GM21717 (cell line): ENCODE data around the gene HBA2.
"Not testable (repeated sequence)": the region's sequence is repeated elsewhere in the genome, so short reads cannot be mapped to it uniquely, and the experiment has no call there.

ENCODE experiments used
- ATAC-seq: cut with Tn5 transposase; IDR thresholded peaks from one replicate; pipeline ENCODE4 v1.9.1; 2021; ENCODE audit warnings: mild to moderate bottlenecking, moderate library complexity; ENCODE audit not compliant: unreplicated experiment

HBA2 gene

DNA sequence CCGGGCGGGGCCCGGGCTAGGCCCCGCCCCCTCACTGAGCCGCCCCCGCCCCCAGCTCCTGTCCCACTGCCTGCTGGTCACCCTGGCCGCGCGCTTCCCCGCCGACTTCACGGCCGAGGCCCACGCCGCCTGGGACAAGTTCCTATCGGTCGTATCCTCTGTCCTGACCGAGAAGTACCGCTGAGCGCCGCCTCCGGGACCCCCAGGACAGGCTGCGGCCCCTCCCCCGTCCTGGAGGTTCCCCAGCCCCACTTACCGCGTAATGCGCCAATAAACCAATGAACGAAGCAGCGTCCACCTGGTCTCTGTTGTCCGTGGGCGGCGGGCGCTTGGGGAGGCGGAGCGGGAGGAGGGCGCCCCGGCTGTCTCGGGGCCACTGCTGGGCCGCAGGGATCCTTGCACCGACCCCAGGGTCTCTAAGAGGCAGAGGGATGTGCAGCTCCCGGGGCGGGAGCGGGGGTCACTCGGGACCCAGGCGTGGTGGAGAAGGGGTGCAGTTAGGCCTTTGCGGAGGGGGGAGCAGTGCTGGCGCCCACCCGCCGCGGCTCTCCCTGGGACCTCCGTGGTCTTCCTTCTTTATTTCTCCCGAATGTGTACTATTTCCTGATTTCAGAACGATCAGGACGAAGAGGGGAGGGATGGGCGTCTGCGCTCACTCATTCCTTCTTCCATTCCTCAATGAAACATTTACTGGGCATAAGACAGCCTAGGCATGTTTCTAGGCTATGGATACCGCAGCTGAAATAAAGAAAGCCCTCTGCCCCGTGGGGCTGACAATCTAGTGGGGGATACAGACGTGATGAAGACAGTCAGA, 18.3 kb upstream of the HBA2 start:
- no peak for ATAC-seq

DNA sequence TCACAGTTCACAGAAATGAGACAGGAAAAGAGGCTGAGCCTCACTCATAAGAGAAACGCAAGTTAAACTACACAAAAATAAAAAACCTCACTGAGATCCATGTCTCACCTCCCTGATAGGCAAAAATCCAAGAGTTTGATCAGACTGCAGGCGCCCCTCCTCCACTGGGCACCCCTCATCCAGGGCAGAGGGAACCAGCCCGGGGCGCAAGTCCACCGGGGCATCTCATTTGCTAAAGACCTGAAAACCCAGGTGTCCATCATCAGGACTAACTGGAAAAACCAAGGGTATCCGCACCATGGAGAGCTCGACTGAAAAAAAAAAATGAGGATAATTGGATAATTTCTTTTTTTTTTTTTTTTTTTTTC, 17.7 kb upstream of the HBA2 start:
- no peak for ATAC-seq

DNA sequence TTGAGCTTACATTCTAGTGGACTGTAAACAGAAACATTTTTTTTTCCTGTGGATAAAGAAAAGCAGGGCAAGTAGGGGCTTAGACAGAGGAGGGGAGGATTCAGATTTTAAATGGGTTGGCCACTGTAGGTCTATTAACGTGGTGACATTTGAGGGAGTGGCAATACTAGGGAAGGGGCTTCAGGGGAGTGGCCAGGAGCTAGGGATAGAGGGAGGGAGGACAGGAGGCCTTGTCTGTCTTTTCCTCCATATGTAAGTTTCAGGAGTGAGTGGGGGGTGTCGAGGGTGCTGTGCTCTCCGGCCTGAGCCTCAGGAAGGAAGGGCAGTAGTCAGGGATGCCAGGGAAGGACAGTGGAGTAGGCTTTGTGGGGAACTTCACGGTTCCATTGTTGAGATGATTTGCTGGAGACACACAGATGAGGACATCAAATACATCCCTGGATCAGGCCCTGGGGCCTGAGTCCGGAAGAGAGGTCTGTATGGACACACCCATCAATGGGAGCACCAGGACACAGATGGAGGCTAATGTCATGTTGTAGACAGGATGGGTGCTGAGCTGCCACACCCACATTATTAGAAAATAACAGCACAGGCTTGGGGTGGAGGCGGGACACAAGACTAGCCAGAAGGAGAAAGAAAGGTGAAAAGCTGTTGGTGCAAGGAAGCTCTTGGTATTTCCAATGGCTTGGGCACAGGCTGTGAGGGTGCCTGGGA, 13.4 kb upstream of the HBA2 start:
- ATAC-seq = no peak

DNA sequence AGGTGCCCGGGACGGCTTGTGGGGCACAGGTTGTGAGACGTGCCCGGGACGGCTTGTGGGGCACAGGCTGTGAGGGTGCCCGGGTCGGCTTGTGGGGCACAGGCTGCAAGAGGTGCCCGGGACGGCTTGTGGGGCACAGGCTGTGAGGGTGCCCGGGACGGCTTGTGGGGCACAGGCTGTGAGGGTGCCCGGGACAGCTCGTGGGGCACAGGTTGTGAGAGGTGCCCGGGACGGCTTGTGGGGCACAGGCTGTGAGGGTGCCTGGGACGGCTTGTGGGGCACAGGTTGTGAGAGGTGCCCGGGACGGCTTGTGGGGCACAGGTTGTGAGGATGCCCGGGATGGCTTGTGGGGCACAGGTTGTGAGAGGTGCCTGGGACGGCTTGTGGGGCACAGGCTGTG, 12.4 kb upstream of the HBA2 start:
- not testable (repeated sequence) for ATAC-seq

DNA sequence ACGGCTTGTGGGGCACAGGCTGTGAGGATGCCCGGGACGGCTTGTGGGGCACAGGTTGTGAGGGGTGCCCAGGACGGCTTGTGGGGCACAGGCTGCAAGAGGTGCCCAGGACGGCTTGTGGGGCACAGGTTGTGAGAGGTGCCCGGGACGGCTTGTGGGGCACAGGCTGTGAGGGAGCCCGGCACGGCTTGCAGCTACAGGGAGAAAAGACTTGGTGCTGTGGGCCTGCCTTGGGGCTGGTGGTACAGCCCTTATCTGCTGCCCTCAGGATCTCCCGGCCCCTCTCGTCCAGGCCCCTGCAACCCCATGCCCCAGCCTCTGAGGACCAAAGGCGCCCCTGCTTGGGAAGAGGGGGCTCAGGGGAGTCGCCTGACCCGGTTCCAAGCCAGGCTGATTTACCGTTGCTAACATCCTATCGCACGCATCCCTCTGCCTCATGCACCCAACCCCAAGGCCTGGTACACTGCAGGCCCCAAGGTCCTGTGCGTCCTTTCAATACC, 11.9 kb upstream of the HBA2 start:
- ATAC-seq = no peak

DNA sequence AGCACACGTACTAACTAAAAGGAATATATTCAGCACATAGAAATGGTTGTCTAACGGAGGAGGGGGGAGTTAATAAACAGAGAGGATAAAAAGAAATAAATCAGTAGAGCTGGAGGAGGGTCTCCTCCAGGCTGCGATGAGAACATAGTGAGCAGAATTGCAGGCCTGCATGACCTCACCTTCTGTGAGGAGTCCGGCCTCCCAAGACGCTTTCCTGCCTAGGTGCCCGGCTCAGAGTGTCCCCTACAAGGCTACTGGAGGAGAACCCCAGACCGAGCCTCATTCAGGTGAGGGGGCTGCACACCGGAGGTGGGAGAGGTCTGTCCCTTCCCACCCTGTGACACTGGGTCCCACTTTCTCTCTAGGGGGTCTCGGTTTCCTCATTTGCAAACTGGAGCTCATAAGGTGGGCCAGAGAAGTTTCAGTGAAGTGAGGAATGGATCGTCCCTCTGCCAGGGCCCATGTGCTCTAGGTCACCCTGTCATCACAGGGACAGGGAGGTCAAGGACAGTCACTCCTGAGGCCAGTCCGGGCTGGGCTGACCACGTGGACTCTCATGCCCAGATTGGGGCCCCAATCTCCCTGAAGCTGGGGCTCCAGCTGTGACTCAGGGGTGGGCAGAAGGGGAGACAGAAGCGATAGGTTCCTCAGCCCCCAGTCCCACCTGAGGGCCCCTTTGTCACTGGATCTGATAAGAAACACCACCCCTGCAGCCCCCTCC, 10.2 kb upstream of the HBA2 start:
- ATAC-seq = no peak

DNA sequence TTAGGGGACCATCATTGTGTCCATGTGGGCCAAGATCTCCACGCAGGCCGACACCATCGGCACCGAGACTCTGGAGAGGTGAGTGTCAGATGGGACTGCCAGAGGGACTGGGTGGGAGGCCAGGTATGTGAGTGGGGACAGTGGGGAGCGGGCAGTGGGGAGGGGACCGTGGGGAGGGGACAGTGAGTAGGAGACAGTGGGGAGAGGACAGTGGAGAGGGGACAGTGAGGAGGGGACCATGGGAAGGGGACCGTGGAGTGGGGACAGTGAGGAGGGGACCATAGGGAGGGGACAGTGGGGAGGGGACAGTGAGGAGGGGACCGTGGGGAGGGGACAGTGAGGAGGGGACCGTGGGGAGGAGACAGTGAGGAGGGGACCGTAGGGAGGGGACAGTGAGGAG, 9.5 kb upstream of the HBA2 start:
- not testable (repeated sequence) for ATAC-seq

DNA sequence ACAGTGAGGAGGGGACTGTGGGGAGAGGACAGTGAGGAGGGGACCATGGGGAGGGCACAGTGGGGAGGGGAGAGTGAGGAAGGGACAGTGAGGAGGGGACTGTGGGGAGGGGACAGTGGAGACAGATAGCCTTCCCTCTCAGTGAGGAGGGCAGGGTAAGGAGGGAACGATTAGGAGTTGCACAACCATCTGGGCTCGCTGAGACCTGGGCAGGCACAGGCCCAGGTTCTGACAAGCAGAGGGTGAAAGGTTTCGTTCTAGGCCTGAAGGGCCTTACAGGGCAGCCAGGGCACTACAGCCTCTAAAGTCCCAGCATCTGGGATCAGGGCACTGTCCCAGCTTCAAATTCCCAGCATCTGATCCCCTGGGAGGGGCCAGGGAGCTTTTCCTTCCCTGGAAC, 9.0 kb upstream of the HBA2 start:
- ATAC-seq = not testable (repeated sequence)

DNA sequence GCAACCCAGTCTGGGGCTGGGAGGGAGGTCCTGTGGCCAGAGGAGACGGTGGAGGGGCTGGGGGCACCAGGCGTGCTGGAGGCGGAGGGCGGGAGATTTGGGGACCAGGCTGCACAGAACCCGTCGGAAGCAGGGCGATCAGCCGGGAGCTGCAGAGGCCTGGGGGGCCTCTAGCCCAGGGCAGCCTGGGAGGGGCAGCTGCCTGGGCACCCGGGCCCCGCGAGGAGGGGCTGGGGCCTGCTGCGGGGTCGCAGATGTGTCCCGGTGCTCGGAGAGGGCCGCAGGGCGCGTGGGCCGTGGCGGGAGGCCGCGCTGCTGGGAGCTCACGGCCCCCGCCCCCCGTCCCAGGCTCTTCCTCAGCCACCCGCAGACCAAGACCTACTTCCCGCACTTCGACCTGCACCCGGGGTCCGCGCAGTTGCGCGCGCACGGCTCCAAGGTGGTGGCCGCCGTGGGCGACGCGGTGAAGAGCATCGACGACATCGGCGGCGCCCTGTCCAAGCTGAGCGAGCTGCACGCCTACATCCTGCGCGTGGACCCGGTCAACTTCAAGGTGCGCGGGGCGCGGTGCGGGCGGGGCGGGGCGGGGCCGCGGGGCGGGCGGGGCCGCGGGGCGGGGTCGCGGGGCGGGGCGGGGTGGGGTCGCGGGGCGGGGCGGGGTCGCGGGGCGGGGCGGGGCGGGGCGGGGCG, 8.4 kb upstream of the HBA2 start:
- not testable (repeated sequence) for ATAC-seq

DNA sequence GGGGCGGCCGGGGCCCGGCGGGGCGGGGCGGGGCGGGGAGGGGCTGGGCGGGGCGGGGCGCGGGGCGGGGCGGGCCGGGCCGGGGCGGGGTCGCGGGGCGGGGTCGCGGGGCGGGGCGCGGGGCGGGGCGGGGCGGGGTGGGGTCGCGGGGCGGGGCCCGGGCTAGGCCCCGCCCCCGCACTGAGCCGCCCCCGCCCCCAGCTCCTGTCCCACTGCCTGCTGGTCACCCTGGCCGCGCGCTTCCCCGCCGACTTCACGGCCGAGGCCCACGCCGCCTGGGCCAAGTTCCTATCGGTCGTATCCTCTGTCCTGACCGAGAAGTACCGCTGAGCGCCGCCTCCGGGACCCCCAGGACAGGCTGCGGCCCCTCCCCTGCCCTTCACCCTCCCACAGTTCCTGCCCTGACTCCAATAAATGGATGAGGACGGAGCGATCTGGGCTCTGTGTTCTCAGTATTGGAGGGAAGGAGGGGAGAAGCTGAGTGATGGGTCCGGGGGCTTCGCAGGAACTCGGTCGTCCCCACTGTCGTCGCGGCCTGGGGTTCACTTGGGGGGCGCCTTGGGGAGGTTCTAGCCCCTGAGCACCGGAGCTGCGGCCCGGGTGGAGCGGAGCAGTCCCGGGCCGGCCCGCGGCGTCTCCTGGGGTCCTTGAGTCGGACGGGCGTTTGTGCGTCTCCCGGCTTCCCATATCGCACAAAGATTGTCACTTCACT, 7.7 kb upstream of the HBA2 start:
- ATAC-seq = no peak

DNA sequence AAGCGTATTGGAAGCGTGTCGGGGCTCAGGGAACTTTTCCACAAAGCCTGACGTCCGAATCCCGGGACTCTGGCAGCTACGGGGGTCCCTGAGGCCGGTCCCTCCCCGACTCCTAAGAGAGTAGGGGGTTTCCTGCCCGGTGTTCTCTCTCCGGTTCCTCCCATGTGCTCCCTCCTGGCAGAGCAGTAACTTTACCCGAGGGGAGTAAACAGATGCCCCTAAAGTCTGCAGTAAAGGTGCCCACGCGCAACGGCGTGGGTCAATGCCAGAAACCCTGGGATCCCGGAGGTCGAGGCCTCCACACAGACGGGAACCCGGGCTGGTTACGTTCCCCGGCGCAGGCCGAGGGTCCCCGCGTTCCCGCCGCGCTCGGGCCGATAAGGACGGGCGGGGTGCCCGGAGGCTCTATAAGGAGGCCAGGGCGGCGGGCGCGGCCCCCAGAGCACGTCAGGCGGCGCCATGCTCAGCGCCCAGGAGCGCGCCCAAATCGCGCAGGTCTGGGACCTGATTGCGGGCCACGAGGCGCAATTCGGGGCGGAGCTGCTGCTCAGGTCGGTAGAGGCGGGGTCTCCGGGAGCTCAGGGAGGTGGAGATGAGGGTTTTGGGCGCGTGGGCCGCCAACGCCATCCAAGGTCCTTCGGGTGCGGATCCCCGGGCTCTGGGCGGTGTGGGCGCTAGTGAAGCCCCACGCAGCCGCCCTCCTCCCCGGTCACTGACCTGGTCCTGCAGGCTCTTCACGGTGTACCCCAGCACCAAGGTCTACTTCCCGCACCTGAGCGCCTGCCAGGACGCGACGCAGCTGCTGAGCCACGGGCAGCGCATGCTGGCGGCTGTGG, 6.9 kb upstream of the HBA2 start, which contains the start of gene HBM:
TSS of gene HBM (plus strand) at position 440 of the 836 bp plus-strand sequence. CDS start at position 460, 20 bp downstream.
- no peak for ATAC-seq

DNA sequence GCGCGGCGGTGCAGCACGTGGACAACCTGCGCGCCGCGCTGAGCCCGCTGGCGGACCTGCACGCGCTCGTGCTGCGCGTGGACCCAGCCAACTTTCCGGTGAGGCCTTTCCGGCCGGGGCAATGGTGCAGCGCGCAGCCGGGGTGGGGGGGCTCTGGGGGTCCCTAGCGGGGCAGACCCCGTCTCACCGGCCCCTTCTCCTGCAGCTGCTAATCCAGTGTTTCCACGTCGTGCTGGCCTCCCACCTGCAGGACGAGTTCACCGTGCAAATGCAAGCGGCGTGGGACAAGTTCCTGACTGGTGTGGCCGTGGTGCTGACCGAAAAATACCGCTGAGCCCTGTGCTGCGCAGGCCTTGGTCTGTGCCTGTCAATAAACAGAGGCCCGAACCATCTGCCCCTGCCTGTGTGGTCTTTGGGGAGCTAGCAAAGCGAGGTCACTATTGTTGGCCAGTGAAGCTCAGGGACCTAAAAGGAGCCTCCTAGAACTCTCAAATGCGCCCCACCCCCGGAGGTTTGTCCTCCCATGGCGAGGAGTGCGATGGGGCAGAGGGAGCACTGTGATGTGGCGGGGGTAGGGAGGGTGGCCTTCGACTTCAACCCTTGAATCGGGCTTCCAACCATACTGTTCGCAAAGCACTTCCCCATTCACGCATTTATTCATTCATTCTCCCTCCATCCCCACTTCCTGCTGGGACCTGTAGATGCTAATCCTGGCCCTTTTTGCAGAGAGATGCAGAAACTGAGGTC, 6.1 kb upstream of the HBA2 start:
- no peak for ATAC-seq

DNA sequence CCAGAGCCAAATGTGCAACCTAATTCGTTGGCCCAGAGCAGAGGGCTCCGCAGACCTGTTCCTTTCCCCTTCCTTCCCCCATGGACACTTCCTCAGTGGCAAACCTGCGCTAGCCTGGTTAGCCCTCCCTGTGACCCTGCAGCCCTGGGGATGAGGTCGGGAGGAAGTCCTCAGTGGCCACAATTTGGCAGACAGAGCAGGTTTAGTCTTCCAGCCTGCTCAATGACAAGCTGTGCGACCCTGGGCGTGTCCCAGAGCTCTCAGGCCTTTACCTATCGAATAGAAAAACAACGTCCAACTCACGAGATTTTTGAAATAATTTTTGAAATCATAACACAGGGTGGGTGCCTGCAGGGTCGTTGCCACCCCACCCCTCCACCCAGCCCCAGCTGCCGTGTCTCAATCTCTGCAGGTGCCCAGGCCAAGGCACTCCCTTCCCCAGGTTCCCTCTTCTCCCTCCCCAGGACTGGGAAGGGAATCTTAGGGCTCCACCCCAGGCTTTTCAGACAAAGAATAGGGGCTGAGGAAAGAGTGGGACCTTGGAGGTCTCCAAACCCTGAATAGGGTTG, 5.5 kb upstream of the HBA2 start:
- no peak for ATAC-seq

DNA sequence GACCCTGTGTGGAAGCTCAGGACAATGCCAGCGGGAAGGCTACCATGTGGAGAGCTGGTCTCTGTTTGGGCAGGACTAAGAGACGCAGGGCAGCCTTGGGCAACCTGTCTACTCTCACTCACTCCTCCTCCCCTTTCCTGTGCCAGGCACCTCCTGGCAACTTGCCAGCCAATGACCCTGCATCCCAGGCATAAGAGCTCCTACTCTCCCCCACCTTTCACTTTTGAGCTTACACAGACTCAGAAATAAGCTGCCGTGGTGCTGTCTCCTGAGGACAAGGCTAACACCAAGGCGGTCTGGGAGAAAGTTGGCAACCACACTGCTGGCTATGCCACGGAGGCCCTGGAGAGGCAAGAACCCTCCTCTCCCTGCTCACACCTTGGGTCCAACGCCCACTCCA, 4.3 kb upstream of the HBA2 start:
- no peak for ATAC-seq

DNA sequence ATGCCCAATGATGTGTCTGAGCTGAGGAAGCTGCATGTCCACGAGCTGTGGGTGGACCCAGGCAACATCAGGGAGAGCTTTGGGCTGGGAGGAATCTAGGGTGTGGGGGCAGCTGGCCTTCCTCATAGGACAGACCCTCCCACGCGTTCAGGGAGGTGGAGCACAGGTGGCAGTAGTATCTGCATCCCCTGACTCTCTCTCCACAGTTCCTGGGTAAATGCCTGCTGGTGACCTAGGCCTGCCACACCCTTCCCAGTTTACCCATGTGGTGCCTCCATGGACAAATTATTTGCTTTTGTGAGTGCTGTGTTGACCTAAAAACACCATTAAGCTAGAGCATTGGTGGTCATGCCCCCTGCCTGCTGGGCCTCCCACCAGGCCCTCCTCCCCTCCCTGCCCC, 3.7 kb upstream of the HBA2 start:
- no peak for ATAC-seq

DNA sequence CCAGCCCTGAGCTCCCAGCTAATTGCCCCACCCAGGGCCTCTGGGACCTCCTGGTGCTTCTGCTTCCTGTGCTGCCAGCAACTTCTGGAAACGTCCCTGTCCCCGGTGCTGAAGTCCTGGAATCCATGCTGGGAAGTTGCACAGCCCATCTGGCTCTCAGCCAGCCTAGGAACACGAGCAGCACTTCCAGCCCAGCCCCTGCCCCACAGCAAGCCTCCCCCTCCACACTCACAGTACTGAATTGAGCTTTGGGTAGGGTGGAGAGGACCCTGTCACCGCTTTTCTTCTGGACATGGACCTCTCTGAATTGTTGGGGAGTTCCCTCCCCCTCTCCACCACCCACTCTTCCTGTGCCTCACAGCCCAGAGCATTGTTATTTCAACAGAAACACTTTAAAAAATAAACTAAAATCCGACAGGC, 2.6 kb upstream of the HBA2 start:
- ATAC-seq = not testable (repeated sequence)

DNA sequence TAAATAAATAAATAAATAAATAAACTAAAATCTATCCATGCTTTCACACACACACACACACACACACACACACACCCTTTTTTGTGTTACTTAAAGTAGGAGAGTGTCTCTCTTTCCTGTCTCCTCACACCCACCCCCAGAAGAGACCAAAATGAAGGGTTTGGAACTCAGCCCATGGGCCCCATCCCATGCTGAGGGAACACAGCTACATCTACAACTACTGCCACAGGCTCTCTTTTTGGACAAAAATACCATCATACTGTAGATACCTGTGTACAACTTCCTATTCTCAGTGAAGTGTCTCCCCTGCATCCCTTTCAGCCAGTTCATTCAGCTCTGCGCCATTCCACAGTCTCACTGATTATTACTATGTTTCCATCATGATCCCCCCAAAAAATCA, 1.9 kb upstream of the HBA2 start:
- ATAC-seq = no peak

DNA sequence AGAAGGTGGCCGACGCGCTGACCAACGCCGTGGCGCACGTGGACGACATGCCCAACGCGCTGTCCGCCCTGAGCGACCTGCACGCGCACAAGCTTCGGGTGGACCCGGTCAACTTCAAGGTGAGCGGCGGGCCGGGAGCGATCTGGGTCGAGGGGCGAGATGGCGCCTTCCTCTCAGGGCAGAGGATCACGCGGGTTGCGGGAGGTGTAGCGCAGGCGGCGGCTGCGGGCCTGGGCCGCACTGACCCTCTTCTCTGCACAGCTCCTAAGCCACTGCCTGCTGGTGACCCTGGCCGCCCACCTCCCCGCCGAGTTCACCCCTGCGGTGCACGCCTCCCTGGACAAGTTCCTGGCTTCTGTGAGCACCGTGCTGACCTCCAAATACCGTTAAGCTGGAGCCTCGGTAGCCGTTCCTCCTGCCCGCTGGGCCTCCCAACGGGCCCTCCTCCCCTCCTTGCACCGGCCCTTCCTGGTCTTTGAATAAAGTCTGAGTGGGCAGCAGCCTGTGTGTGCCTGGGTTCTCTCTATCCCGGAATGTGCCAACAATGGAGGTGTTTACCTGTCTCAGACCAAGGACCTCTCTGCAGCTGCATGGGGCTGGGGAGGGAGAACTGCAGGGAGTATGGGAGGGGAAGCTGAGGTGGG, 657 bp downstream of the HBA2 start:
- not testable (repeated sequence) for ATAC-seq
